DOHH2 (cell line): Measurements from ENCODE around the gene CHPT1.

Experiments used
- CTCF ChIP-seq: fragments of 200-600 bp; sonication (generic); IDR thresholded peaks from one replicate; pipeline ENCODE4 v1.5.1; 2014; ENCODE audit warnings: antibody characterized with exemption, mild to moderate bottlenecking, low read depth, low read length; ENCODE audit not compliant: poor library complexity, severe bottlenecking
- EZH2phosphoT487 ChIP-seq: fragments of 200-600 bp; sonication (generic); IDR thresholded peaks from 2 replicates; pipeline ENCODE4 v1.6.1; 2017; ENCODE audit warnings: borderline replicate concordance, mild to moderate bottlenecking, antibody characterized with exemption, low read length, moderate library complexity, mixed read lengths

GRCh38 chr12:101746196-101746595 lies 48.8 kb downstream of the CHPT1 start:
- TF ChIP-seq CTCF (no peak), EZH2phosphoT487 (no peak)
